HuH-7 (cell line): ENCODE results near the gene BBLN.
"Not testable (repeated sequence)": the region's sequence is repeated elsewhere in the genome, so short reads cannot be mapped to it uniquely, and the experiment has no call there.

Experiments
- DNase-seq: peaks from one replicate; pipeline ENCODE4 v3.0.0; 2011; ENCODE audit warnings: low spot score

BBLN gene

GRCh38 chr9:128159784-128160602 lies at the start of gene BBLN:
Gene BBLN, plus strand, starts transcription at chr9:128160265. Its CDS starts 143 bp downstream, at chr9:128160408.
- DNase-seq = peak; percentile 99

GRCh38 chr9:128111726-128112125 lies 48.3 kb upstream of the BBLN start:
- not testable (repeated sequence) for DNase-seq

GRCh38 chr9:128113526-128114325 lies 46.3 kb upstream of the BBLN start:
- DNase-seq = no peak

GRCh38 chr9:128114326-128115186 lies 45.5 kb upstream of the BBLN start:
- DNase-seq = no peak

GRCh38 chr9:128115187-128116103 lies 44.6 kb upstream of the BBLN start:
- peak; percentile 73 for DNase-seq

GRCh38 chr9:128116104-128117083 lies 43.7 kb upstream of the BBLN start:
- no peak for DNase-seq

GRCh38 chr9:128117613-128118471 lies 42.2 kb upstream of the BBLN start:
- peak; percentile 91 for DNase-seq

- DNase-seq = no peak
Observed at GRCh38 chr9:128118472-128118857, 41.6 kb upstream of the BBLN start.

- DNase-seq = no peak
Observed at GRCh38 chr9:128118971-128119665, 40.9 kb upstream of the BBLN start.

GRCh38 chr9:128120061-128120740 lies 39.9 kb upstream of the BBLN start:
- DNase-seq = no peak

GRCh38 chr9:128120741-128121465 lies 39.2 kb upstream of the BBLN start:
- no peak for DNase-seq

- no peak for DNase-seq
Observed at GRCh38 chr9:128121466-128121810, 38.6 kb upstream of the BBLN start.

GRCh38 chr9:128121924-128122808 lies 37.9 kb upstream of the BBLN start:
- no peak for DNase-seq

GRCh38 chr9:128122809-128123175 lies 37.3 kb upstream of the BBLN start:
- no peak for DNase-seq

GRCh38 chr9:128123451-128124080 lies 36.5 kb upstream of the BBLN start:
- no peak for DNase-seq

GRCh38 chr9:128124451-128124850 lies 35.6 kb upstream of the BBLN start:
- DNase-seq = no peak
